Body of pancreas (tissue), 4 donors: ENCODE measurements around the gene NPPA. TPM values are rescaled to one million over a fixed set of nuclear protein-coding genes. Genes with fewer than 3 reads are reported as not detected.

ENCODE experiments used
- ATAC-seq: fragments of 150-250 bp; one replicate; pipeline ENCODE4 v1.9.1; 2016
- DNase-seq, 4 donors: peaks; one replicate each; pipeline ENCODE4 v3.0.0-alpha.2; 2019
- H3K27ac ChIP-seq, 4 donors: fragments of 200-600 bp; sonication (generic); 1 replicate in 3 of 4; 2 replicates in 1 of 4; pipeline versions ENCODE4 v1.5.1 to v1.6.1; 2016 to 2019; ENCODE audit warnings: mild to moderate bottlenecking in 1 of 4, mixed read lengths in 1 of 4, moderate library complexity in 1 of 4
- H3K27me3 ChIP-seq, 2 donors: fragments of 200-600 bp; sonication (generic); one replicate each; pipeline ENCODE4 v1.6.0; 2016; ENCODE audit warnings: mild to moderate bottlenecking in 1 of 2
- H3K36me3 ChIP-seq, 2 donors: fragments of 200-600 bp; sonication (generic); replicated peaks in 1 of 2; 2 replicates each; pipeline ENCODE4 v1.5.1; 2016; ENCODE audit warnings: low read depth in 2 of 2; ENCODE audit not compliant: insufficient read depth in 1 of 2
- H3K4me1 ChIP-seq: fragments of 200-600 bp; sonication (generic); one replicate; pipeline ENCODE4 v1.6.0; 2016
- H3K4me3 ChIP-seq, 2 donors: fragments of 200-600 bp; sonication (generic); 1 replicate in 1 of 2; 2 replicates in 1 of 2; pipeline ENCODE4 v1.5.1; 2016 to 2019
- H3K9me3 ChIP-seq, 3 donors: fragments of 200-600 bp; sonication (generic); 1 replicate in 2 of 3; 2 replicates in 1 of 3; pipeline ENCODE4 v1.5.1; 2016
- POLR2A ChIP-seq, 3 donors: fragments of 450-650 bp; IDR thresholded peaks; one replicate each; pipeline ENCODE4 v1.6.1; 2016; ENCODE audit warnings: antibody characterized with exemption in 3 of 3, mild to moderate bottlenecking in 2 of 3
- WGBS, 2 donors: methylation state at CpG; one replicate each; pipeline ENCODE4 v1.1.5; 2017; 5-methylcytosine and 5-hydroxymethylcytosine counted together
- intact Hi-C: fragments of 100-400 bp; cut with DNase I; formaldehyde crosslinking; loops from one replicate; pipeline ENCODE4 v1.15.1; 2023
- total RNA-seq, 2 donors: library from RNA; depleted of rRNA; stranded (reverse); fragments of >200 nt; gene quantifications; one replicate each; pipeline ENCODE4 v1.1.0, GENCODE V29; 2016
- TF ChIP-seq, protein P1 (sequence below), 7 experiments: fragments of 450-650 bp in 4 of 7; fragments of 200-600 bp in 3 of 7; sonication (generic) in 3 of 7; IDR thresholded peaks; one replicate each; pipeline ENCODE4 v1.5.1; 2016 to 2019; ENCODE audit warnings: antibody characterized with exemption in 7 of 7

The NPPA gene
- total RNA-seq, 2 donors from 2014 or later, result 25.4 TPM; not detected in 1

- Histone ChIP-seq H3K27ac (no peak overlapping the region), H3K36me3 (no peaks in the 10 kb centered on the region), H3K4me1 (peaks cover 11% of the 10 kb centered on the region), H3K4me3 (no peak overlapping the region), H3K27me3 (no peaks in the 10 kb centered on the region), H3K9me3 (no peaks in the 10 kb centered on the region)
- no peak for TF ChIP-seq POLR2A (IDR thresholded peaks at IDR 0.05)
- TF ChIP-seq, protein P1, sequence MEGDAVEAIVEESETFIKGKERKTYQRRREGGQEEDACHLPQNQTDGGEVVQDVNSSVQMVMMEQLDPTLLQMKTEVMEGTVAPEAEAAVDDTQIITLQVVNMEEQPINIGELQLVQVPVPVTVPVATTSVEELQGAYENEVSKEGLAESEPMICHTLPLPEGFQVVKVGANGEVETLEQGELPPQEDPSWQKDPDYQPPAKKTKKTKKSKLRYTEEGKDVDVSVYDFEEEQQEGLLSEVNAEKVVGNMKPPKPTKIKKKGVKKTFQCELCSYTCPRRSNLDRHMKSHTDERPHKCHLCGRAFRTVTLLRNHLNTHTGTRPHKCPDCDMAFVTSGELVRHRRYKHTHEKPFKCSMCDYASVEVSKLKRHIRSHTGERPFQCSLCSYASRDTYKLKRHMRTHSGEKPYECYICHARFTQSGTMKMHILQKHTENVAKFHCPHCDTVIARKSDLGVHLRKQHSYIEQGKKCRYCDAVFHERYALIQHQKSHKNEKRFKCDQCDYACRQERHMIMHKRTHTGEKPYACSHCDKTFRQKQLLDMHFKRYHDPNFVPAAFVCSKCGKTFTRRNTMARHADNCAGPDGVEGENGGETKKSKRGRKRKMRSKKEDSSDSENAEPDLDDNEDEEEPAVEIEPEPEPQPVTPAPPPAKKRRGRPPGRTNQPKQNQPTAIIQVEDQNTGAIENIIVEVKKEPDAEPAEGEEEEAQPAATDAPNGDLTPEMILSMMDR (IDR thresholded peaks at IDR 0.05), result no peak
- DNase-seq, result no peak
- intact Hi-C loops, result no loop called here
- ATAC-seq, result no peak
- WGBS, 2 donors, result 66 to 74% methylated on average over 15 to 26 of the region's 28 CpGs
Observed at GRCh38 chr1:11879311-11880180, 32.0 kb upstream of the NPPA start.

DNA sequence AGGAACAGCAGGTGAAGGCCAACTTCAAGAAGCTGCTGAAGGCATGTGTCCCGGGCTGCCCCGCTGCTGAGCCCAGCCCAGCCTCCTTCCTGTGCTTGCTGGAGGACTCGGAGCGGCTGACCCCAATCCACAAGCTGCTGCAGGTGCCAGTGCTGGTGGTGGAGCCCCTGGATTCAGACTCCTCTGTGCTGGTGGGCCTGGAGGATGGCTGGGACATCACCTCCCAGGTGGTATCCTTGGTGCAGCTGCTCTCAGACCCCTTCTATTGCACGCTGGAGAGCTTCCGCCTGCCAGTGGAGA lies 31.3 kb upstream of the NPPA start:
- Histone ChIP-seq H3K27ac (no peak overlapping the region), H3K4me3 (no peak overlapping the region), H3K36me3 (no peaks in the 10 kb centered on the region), H3K9me3 (no peaks in the 10 kb centered on the region), H3K4me1 (peaks cover 11% of the 10 kb centered on the region), H3K27me3 (no peaks in the 10 kb centered on the region)
- intact Hi-C loops, result no loop called here
- no peak for TF ChIP-seq POLR2A (IDR thresholded peaks at IDR 0.05)
- TF ChIP-seq, protein P1 (IDR thresholded peaks at IDR 0.05), result no peak
- WGBS, 2 donors, result 70 to 86% methylated on average over 4 to 6 of the region's 6 CpGs
- DNase-seq (no peak), ATAC-seq (no peak)

GRCh38 chr1:11878081-11878890 lies 30.7 kb upstream of the NPPA start:
- ATAC-seq (no peak), DNase-seq (no peak)
- WGBS, 2 donors, result 76 to 80% methylated on average over 4 to 28 of the region's 31 CpGs
- intact Hi-C loops, result no loop called here
- no peak overlapping the region for H3K4me3 ChIP-seq
- H3K36me3 ChIP-seq, result no peaks in the 10 kb centered on the region
- no peak overlapping the region for H3K27ac ChIP-seq
- no peaks in the 10 kb centered on the region for H3K27me3 ChIP-seq
- no peaks in the 10 kb centered on the region for H3K9me3 ChIP-seq
- H3K4me1 ChIP-seq, result peaks cover 11% of the 10 kb centered on the region
- TF ChIP-seq, protein P1 (IDR thresholded peaks at IDR 0.05), result no peak
- no peak for TF ChIP-seq POLR2A (IDR thresholded peaks at IDR 0.05)

- TF ChIP-seq, protein P1 (IDR thresholded peaks at IDR 0.05), result no peak
- no peak for TF ChIP-seq POLR2A (IDR thresholded peaks at IDR 0.05)
- Histone ChIP-seq H3K27ac (no peak overlapping the region), H3K27me3 (no peaks in the 10 kb centered on the region), H3K9me3 (no peaks in the 10 kb centered on the region), H3K36me3 (no peaks in the 10 kb centered on the region), H3K4me3 (no peak overlapping the region), H3K4me1 (peaks cover 2% of the 10 kb centered on the region)
- 50 to 56% methylated on average over 6 of the region's 6 CpGs for WGBS, 2 donors
- no peak for DNase-seq
- intact Hi-C loops, result no loop called here
- no peak for ATAC-seq
Observed at GRCh38 chr1:11877074-11877473, 29.5 kb upstream of the NPPA start.
